Central memory CD4-positive, alpha-beta T cell (primary cell): Measurements from ENCODE around the gene PCDHGA12.
"Not testable (repeated sequence)": the region's sequence is repeated elsewhere in the genome, so short reads cannot be mapped to it uniquely, and the experiment has no call there.

Experiments used
- DNase-seq: peaks from one replicate; pipeline ENCODE4 v3.0.0; 2022

The PCDHGA12 gene

GRCh38 chr5:141409598-141410306 lies 20.6 kb upstream of the PCDHGA12 start:
- DNase-seq, result no peak

DNA sequence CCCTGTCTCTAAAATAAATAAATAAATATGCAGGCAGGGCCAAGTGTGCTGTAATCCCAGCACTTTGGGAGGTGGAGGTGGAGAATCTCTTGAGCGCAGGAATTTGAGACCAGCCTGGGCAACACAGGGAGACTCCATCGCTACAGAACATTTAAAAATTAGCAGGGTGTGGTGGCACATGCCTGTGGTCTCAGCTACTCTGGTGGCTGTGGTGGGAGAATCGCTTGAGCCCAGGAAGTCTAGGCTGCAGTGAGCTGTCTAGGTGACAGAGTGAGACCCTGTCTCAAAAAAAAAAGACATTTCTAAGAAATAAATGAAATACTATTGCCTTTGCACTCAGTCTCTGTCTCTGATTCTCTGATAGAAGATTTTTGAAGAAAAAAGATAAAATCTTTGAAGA lies 18.7 kb upstream of the PCDHGA12 start:
- no peak for DNase-seq

- peak; percentile 42 for DNase-seq
These were observed 17.3 kb upstream of the PCDHGA12 start, which contains the start of gene PCDHGA10 for GRCh38 chr5:141412854-141413539. Gene PCDHGA10 (plus strand): TSS chr5:141412987. CDS start chr5:141413176, 189 bp downstream.

GRCh38 chr5:141413540-141414069 lies 16.7 kb upstream of the PCDHGA12 start:
- no peak for DNase-seq

GRCh38 chr5:141414548-141415274 lies 15.6 kb upstream of the PCDHGA12 start:
- DNase-seq, result not testable (repeated sequence)

- not testable (repeated sequence) for DNase-seq
These were observed 15.1 kb upstream of the PCDHGA12 start for GRCh38 chr5:141415275-141415618.

DNA sequence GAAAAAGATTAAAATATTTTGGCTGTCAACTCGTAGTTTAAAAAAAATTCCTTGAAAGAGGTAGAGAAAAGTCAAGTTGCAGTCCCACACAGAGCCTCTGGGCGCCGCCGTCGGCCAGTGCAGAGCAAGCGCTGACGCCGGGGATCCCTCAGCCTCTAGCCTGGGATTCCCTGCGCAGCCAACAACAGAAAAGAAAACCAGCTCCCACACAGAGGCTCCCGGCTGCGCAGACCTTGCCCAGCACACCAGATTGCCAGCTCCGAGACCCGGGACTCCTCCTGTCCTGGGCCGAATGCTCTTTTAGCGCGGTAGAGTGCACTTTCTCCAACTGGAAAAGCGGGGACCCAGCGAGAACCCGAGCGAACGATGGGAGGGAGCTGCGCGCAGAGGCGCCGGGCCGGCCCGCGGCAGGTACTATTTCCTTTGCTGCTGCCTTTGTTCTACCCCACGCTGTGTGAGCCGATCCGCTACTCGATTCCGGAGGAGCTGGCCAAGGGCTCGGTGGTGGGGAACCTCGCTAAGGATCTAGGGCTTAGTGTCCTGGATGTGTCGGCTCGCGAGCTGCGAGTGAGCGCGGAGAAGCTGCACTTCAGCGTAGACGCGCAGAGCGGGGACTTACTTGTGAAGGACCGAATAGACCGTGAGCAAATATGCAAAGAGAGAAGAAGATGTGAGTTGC lies 12.7 kb upstream of the PCDHGA12 start, which contains the start of gene PCDHGB7:
PCDHGB7 (plus strand) TSS at position 184 of the 679 bp plus-strand sequence; CDS start at position 367, 183 bp downstream.
- DNase-seq, result not testable (repeated sequence)

DNA sequence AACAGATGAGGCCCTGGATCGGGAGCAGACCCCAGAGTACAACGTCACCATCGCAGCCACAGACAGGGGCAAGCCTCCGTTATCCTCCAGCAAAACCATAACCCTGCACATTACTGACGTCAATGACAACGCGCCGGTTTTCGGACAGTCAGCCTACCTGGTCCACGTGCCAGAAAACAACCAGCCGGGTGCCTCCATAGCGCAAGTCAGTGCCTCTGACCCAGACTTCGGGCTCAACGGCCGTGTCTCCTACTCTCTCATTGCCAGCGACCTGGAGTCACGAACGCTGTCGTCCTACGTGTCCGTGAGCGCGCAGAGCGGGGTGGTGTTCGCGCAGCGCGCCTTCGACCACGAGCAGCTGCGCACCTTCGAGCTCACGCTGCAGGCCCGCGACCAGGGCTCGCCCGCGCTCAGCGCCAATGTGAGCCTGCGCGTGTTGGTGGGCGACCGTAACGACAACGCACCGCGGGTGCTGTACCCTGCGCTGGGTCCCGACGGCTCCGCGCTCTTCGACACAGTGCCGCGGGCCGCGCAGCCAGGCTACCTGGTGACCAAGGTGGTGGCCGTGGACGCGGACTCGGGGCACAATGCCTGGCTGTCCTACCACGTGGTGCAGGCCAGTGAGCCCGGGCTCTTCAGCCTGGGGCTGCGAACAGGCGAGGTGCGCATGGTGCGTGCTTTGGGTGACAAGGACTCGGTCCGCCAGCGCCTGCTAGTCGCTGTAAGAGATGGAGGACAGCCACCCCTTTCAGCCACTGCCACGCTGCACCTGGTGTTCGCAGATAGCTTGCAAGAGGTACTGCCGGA lies 11.0 kb upstream of the PCDHGA12 start:
- DNase-seq, result no peak

GRCh38 chr5:141420855-141421488 lies 9.3 kb upstream of the PCDHGA12 start, which contains the start of gene PCDHGA11:
Gene PCDHGA11 (plus strand): TSS chr5:141421051. CDS start chr5:141421228, 177 bp downstream.
- peak; percentile 28 for DNase-seq

DNA sequence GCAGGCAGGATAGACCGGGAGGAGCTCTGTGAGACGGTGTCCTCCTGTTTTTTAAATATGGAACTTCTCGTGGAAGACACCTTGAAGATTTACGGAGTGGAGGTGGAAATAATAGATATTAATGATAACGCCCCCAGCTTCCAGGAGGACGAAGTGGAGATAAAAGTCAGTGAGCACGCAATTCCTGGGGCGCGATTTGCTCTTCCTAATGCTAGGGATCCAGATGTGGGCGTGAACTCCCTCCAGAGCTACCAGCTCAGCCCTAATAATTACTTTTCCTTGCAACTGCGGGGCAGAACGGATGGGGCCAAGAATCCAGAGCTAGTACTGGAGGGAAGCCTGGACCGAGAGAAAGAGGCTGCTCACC lies 8.8 kb upstream of the PCDHGA12 start:
- DNase-seq, result no peak

- DNase-seq, result no peak
These were observed 7.5 kb upstream of the PCDHGA12 start for GRCh38 chr5:141422742-141423291.

DNA sequence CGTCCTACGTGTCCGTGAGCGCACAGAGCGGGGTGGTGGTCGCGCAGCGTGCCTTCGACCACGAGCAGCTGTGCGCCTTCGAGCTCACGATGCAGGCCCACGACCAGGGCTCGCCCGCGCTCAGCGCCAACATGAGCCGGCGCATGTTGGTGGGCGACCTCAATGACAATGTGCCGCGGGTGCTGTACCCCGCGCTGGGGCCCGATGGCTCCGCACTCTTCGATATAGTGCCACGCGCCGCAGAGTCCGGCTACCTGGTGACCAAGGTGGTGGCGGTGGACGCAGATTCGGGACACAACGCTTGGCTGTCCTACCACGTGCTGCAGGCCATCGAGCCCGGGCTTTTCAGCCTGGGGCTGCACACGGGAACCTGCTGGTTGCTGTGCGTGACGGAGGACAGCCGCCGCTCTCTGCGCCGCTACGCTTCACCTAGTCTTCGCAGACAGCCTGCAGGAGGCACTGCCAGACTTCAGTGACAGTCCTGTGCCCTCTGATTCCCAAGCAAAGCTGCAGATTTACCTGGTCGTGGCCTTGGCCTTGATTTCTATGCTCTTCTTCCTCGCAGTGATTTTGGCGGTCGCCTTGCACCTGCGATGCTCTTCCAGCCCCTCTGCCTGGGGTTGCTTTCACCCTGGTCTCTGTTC lies 2.4 kb upstream of the PCDHGA12 start:
- DNase-seq, result no peak

- DNase-seq, result no peak
These were observed 979 bp downstream of the PCDHGA12 start for GRCh38 chr5:141431286-141431685.

DNA sequence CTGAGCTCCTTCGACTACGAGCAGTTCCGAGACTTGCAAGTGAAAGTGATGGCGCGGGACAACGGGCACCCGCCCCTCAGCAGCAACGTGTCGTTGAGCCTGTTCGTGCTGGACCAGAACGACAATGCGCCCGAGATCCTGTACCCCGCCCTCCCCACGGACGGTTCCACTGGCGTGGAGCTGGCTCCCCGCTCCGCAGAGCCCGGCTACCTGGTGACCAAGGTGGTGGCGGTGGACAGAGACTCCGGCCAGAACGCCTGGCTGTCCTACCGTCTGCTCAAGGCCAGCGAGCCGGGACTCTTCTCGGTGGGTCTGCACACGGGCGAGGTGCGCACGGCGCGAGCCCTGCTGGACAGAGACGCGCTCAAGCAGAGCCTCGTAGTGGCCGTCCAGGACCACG lies 2.0 kb downstream of the PCDHGA12 start:
- not testable (repeated sequence) for DNase-seq

DNA sequence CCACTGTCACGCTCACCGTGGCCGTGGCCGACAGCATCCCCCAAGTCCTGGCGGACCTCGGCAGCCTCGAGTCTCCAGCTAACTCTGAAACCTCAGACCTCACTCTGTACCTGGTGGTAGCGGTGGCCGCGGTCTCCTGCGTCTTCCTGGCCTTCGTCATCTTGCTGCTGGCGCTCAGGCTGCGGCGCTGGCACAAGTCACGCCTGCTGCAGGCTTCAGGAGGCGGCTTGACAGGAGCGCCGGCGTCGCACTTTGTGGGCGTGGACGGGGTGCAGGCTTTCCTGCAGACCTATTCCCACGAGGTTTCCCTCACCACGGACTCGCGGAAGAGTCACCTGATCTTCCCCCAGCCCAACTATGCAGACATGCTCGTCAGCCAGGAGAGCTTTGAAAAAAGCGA lies 2.4 kb downstream of the PCDHGA12 start:
- not testable (repeated sequence) for DNase-seq

- DNase-seq, result no peak
These were observed 3.7 kb downstream of the PCDHGA12 start for GRCh38 chr5:141434006-141434405.

DNA sequence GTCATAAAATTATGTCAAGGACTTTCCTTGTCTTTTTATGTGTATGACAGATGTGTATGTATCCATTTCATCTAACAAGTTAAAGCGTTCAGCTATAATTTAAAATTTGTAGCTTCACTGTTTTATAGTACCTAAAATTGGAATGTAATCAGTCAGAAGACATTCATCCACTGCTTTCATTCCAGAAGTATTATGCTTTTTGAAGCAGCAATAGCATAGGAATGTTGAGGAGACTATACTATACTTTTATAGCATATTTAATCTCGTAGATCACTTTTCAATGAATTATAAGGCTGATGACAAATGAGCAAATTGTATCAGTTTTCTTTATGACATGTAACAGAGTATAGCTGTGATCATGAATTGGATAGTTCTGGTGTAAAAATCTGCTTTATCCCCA lies 6.9 kb downstream of the PCDHGA12 start:
- no peak for DNase-seq

GRCh38 chr5:141439411-141440141 lies 9.3 kb downstream of the PCDHGA12 start:
- no peak for DNase-seq

DNA sequence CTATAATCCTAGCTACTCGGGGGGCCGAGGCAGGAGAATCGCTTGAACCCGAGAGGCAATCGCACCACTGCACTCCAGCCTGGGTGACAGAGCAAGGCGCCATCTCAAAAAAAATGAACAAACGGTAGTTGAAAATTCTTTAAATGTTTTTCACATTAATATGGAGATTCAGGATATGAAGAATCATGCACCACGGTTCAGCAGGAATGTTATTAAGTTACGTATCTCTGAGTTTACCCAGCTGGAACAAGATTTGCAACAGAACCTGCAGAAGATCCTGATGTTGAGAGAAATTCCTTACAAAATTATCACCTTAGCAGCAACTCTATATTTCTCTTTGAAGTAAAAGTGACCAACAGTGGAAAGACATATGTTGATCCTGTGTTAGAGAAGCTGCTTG lies 10.0 kb downstream of the PCDHGA12 start:
- no peak for DNase-seq
